Stimulated activated CD8-positive, alpha-beta memory T cell treated with anti-CD3 and anti-CD28 coated beads, Interleukin-7, amount 100 ng/mL, for 48 hours (primary cell): Measurements from ENCODE around the gene PRSS38.

Experiments
- DNase-seq, 2 donors: peaks; one replicate each; pipeline ENCODE4 v3.0.0-alpha.2; 2020; ENCODE audit warnings: low read depth in 1 of 2; ENCODE audit errors: extremely low read depth in 1 of 2

The PRSS38 gene

DNA sequence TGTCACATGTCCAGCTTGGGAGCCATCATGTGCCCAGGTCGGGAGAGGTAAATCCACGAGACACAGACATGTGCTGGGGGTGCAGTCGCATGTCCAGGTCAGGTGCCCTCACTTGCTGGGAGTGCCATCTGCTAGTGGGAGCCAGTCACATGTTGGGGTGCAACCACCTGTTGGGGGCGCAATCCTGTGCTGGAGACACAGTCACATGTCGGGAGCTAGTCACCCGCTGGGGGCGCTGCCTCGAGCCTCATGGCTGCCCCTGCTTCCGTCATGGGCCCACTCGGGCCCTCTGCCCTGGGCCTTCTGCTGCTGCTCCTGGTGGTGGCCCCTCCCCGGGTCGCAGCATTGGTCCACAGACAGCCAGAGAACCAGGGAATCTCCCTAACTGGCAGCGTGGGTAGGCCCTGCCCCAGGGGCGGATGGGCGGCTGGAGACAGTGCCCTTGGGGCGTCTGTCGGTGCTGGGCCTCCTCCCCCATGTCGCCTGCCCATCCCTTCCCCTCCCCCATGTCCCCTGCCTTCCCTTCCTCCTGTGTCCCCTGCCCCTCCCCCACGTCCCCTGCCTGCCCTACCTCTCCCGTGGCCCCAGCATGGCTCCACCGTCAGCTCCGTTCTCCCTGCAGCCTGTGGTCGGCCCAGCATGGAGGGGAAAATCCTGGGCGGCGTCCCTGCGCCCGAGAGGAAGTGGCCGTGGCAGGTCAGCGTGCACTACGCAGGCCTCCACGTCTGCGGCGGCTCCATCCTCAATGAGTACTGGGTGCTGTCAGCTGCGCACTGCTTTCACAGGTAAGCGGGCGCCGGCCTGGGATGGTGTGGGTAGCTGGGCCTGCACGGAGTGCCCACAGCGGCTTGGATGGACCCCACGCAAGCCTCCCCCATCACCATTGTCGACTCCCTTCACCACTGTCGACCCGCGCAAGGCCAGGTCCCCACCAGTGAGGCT, at the start of gene PRSS38:
PRSS38 (plus strand) TSS at position 208 of the 942 bp plus-strand sequence; CDS start at position 250, 42 bp downstream.
- DNase-seq = no peak

- peak; percentile 66 to 75 for DNase-seq
These were observed 49.4 kb upstream of the PRSS38 start for GRCh38 chr1:227766015-227766634.

GRCh38 chr1:227766653-227767277, 48.7 kb upstream of the PRSS38 start:
- no peak for DNase-seq

- DNase-seq = no peak
These were observed 47.9 kb upstream of the PRSS38 start for GRCh38 chr1:227767401-227768124.

DNA sequence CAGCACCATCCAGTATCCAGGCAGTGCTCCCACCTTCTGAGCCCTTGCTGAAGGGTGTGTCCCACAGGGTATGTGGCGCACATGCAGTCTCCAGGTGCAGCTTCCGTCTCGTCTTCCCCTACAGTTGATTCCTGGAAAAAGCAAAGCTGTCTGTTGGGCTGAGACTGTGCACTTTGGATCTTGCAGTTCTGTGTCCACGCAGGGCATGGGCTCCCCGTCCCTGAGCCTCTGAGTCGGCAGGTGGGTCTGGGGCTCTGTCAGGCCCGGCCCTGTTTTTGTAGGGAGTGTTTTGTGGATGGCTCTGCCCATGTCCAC, 47.4 kb upstream of the PRSS38 start:
- no peak for DNase-seq

DNA sequence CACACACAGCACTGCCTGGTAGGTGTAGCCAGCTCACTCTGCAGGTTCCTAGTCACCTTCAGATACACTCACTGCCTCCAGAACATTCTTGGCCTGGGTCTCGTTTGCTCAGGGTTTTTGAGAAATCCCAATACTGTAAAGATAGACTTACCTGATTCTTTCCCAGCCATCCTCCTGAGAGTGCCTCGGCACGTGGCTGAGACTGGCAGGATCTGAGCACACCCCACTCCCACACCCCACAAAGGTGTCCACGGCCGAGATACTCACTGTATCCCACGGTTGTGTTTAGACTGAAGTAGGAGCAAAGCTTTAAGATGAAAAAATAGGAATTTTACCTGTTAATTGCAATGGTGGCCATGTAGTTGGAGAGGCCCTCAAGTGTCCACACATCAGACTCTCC, 46.8 kb upstream of the PRSS38 start:
- DNase-seq = no peak

DNA sequence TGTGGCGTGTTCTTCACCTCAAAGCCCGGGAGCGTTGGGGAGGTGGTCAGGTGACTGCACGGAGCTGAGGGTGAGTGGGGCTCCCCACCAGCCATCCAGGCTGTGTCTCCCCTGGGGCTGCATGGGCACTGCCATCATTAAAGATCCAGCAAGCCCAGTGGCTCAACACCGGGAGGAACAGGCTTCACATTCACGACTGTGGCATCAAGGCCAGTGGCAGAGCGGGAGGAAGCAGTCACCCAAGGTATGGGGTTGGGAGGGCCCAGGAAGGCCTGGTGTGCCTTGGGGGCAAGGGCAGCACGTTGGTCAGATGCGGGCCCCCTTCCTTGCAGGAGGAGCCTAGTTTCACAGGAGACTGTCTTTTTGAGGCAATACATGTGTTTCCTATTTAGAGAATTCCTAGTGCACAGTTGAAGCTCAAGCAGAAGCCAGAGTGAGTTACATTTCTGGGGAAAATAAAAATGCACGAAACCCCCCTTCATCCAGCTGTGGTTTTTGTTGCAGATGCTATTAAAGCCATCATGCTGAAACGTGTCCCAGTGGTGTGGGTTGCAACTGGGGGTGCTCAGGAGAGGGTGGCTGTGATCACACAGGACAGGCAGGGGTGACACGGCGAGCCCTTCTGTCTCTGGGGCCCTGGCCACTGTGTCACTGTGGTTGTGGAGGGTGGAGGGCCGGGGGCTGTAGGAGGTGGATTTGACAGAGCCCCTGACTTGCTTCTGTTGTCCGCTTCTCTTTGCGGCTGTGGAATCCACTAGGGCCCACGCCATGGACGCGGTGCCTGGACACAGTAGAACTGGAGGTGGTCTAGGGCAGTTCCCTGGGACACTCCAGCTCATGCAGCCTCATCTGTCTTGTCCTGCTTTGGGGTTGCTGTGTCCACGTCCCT, 46.2 kb upstream of the PRSS38 start:
- DNase-seq = no peak

- DNase-seq = no peak
These were observed 45.5 kb upstream of the PRSS38 start for GRCh38 chr1:227769936-227770494.

GRCh38 chr1:227770812-227771211, 44.7 kb upstream of the PRSS38 start:
- no peak for DNase-seq

- no peak for DNase-seq
These were observed 44.1 kb upstream of the PRSS38 start for GRCh38 chr1:227771326-227771725.

GRCh38 chr1:227771771-227772170, 43.7 kb upstream of the PRSS38 start:
- DNase-seq = no peak

DNA sequence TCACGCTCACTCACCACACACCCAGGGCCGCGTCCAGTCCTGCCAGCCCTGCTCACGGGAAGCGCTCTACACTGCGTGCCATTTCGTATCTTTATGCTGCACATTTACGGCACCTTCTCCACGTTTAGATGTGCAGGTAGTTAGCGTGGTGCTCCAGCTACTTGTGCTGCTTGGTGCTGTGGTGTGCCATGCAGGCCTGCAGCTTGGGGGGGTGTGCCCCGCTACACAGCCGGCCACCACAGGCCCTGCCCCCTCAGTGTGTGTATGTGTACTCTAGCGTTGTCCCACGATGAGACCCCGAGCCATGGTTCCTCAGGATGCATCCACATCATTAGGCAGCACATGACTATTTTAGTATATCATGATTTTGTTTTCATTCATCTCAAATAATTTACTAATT, 41.9 kb upstream of the PRSS38 start:
- no peak for DNase-seq

DNA sequence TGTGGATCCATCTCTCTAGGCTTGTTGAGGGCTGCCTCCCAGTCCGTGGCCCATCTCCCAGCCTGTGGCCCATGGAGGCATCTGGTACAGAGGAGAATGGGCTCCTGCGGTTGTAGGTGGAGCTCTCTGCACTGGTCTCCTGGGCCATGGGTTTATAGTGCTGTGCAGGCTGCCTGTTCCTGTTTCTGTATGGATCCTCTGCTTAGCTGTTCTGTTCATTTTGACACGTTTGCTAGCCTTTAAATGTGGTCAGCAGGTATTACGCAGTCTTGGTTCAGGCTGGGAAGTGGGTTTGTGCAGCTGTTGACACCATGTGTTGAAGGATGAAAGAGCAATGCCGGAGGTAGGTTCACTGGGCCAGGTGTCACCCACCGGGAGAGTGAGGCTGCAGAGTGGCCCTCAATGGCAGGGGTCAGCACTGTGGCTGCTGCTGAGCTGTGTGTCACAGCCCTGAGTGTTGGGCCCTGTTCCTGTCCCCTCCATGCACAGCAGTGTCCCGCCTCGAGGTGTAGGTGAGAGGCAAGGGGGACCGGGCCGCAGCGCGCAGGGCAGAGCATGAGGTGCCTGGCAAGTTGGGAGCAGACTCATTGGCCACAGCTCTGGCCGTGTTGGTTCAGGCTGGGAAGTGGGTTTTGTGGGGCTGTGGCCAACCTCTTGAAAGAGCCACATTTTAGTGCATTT, 41.3 kb upstream of the PRSS38 start:
- DNase-seq = no peak

DNA sequence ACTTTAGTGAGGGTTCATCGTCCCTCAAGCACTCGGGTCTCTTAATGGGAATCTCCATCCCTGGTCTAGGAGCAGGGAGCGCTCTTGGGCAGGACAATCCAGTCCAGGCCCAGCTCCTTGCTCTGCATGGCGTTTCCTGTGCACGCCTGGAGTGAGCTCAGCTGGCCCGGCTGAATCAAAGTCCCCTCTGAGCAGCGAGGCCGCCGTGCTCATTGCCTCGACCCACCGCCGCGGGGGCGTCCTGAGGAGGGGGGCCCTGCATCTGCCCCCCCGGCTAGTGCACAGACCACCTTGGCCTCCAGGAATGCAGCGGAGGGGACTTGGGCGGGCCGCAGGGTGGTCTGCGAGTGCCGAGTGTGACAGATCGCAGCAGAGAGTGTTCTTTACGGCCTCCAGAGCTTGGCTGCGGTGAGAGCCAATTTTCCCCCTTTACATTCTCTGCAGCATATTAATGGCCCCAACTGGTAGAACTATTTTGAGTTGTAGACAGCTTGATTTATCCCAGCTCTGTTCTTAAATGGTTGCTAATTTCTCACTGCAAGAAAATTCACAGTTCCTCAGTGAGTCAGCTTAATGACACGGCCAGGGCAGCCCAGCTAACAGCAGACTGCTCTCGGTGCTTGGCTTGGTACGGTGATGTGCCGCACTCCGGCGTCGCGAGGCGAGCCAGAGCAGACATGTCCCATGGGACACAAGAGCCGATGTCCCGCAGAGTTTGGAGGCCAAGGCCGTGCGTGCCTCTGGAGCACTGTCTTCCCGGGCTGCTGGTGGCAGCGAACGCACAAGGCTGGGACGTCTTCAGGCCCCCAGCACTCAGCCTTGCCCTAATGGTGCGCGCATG, 40.4 kb upstream of the PRSS38 start:
- DNase-seq = no peak

DNA sequence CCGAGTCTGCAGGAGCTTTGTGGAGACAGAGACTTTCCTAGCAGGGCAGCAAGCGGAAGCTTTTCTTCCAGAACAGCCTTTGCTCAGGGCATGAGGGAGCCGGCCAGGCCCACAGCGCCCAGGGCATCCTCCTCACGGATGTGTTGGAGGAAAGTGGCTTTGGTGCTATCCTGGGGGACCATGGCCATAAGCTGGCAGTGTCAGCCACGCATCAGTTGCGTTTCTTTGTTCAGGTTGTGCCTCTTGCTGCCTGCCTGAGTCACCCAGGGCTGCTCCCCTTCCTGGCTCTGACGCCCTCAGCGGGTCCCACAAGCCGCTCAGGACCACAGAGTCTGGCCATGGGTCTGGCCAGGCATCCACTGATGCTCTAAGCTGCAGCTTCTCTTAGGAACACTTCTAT, 39.6 kb upstream of the PRSS38 start:
- no peak for DNase-seq

GRCh38 chr1:227776331-227776771, 39.1 kb upstream of the PRSS38 start:
- no peak for DNase-seq

DNA sequence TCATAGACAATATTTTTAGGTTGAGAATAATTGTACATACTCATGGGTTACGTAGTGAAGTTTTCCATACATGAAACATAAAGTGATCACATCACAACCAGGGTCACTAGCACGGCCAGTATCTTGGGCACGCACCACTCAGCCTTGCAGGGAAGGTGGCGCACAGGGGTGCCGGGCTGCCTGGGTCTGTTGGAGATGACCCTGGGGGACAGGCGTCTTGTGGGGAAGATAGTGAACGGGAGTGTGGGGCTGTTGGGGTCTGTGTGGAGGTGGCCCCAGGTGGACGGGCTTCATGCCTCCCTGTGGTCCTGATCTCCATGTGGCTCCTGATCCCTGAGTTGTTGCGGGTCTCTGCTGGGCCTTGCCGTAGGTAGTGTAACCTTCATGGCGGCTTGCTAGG, 38.3 kb upstream of the PRSS38 start:
- DNase-seq = no peak

- no peak for DNase-seq
These were observed 37.8 kb upstream of the PRSS38 start for GRCh38 chr1:227777646-227778045.
